GM19193 (cell line): ENCODE results near the gene RNASEH2A.
A peak's percentile ranks its signal among the peaks of the same experiment; 100 is the strongest.

Experiments used
- POLR2A ChIP-seq: IDR thresholded peaks from 4 replicates; pipeline ENCODE4 v1.6.1; 2011; ENCODE audit not compliant: insufficient read depth, insufficient read length; ENCODE audit errors: extremely low read depth

RNASEH2A gene

DNA sequence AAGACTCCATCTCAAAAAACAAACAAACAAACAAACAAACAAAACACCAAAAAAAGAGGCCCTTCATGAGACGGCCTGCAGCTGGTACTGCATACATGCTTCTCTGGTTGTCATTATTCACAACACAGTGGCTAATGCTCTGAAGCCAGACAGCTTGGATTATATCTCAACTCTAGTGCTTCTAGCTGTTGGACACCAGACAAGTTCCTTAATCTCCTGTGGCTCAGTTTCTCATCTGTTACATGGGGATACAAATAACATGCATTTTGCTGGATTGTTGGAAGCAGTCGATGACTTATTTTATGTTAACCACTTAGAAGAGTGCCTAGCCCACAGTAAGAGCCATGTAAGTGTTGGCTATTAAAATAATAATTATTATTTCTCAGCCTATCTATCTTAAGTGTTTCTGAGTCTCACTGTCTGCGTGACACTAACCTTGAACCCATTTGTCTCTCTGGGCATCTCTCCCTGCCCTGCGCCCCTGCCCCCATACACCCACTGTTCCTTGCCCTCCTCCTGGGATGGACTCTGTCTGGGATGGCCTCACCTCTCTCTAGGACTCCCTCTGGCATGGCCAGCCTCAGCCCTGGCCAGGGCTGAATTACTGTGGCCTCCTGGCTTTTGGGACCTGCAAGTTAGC, 18.2 kb upstream of the RNASEH2A start:
- no peak for TF ChIP-seq POLR2A

DNA sequence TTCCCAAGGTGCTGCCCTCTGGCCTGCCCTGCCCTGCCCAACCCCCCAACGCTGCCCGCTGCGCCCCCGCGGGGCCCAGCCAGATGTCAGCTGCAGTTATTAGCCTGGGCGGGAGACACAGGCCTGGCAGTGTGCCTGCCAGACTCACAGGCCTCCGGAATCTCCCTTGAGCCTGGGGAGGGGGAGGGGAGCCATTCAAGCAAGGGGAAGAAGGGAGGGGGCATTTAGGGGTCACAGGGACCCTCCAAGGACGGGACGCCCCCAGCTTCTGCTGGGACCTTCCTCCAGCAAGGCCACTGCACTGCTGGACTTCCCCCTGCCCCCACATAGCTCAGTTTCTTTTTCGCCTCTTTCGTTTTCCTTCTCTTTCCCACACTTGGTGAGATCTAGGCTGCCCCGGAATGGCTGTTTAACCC, 17.7 kb upstream of the RNASEH2A start:
- TF ChIP-seq POLR2A = peak; percentile 28

DNA sequence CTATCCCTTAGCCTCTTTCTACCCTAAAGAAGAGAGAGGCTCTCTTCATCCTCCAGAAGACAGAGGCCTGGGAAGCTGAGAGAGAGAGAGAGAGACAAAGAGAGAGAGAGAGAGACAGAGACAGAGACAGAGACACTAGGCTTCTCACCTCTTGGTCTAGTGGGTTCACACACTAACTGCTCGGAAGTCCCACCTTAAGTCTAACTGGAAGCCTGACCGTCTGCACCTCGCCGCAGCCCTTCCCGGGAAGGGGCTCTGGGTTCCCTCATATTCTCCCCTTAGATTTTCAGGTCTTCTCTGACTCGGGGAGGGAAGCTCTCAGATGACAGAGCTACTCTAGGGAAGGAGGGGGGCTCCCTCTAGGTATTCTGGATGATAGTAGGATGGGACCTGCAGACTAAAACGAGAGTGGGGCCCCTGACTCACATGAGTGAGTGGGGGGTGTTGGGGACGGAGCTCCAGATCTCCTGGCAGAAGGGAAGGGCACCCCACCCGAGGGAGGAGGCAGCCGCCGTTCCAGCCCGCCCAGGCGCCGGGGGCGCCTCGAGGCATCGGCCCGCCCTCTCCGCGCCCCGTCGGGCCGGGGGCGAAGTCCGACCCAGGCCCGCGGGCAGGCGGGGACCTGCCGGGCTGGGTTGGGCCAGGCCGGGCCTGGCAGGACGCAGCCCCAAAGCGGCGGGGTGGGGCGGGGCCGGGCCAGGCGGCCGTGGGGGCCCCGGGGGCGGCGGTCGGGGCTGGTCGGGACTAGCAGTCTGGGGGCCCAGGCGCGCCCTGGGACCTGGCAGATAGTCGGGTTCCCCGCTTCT, 17.1 kb upstream of the RNASEH2A start:
- TF ChIP-seq POLR2A = peak; percentile 56

DNA sequence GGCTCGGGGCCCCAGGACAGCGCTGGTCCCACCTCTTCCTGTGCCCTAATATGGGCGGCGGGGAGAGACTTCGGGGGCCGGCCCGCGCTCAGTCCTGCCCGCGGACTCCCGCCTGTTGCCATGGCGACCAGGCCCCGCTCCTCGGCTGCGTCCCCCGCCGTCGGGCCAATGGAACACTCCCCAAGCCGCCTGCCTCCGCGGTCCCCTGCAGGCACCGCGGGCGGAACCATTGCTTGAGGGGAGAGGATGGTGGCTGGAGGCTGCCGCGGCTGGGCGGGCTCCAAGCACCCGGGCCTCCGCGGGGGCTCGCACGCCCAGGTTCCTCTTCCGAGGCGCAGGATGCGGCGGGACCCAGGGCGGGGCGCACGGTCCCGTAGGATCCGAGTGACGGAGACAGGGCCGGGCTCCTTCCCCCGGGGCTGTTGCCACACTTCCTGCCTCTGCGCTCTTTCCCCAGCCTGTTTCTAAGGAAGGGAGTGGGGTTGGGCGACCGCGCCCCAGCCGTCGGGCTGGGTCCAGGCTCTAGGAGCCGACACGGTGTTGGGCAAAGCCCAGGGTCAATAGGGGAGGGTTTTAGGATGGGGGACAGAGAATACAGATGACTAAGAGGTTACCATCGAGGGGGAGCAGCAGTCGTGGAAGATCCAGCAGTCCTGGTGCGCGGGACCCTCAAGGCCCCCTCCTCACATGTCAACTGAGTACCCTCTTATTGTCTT, 16.3 kb upstream of the RNASEH2A start:
- peak; percentile 55 for TF ChIP-seq POLR2A

DNA sequence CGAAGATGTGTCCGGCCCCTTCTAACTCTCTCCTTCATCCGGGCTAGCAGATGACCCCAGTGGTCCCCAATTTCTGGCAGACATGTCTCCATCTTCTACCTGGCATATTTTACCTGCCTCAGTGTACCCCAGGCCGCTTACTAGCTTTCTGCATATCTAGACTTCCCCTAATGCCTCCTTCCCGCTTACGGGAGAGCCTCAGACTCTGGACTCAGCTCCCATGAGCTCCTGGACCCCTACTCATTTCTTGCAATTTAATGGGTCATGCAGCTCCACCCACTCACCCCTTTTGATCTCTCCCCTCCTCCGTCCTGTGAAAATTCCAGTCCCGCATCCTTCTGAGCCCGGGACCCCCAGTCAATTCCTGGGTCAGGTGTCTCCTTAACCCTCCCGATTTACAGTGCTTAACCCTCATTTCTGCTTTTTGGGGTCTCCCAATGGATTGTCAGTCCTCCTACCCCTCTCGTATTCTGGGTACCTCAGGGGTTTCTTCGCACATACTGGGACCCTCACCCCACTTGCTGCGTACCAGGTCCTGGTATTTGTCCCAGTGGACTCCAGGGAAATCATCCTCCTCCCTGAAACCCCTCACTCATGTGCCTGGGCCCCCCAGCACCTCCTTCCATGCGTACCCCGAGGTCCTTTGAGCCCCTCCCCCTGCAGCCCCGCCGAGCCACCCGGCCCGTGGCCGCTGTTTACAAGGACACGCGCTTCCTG, 15.6 kb upstream of the RNASEH2A start:
- TF ChIP-seq POLR2A = no peak

DNA sequence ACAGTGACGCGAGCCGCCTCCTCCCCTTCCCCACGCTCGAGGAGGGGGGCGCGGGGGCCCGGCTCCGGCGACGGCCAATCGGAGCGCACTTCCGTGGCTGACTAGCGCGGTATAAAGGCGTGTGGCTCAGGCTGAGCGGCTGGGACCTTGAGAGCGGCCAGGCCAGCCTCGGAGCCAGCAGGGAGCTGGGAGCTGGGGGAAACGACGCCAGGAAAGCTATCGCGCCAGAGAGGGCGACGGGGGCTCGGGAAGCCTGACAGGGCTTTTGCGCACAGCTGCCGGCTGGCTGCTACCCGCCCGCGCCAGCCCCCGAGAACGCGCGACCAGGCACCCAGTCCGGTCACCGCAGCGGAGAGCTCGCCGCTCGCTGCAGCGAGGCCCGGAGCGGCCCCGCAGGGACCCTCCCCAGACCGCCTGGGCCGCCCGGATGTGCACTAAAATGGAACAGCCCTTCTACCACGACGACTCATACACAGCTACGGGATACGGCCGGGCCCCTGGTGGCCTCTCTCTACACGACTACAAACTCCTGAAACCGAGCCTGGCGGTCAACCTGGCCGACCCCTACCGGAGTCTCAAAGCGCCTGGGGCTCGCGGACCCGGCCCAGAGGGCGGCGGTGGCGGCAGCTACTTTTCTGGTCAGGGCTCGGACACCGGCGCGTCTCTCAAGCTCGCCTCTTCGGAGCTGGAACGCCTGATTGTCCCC, 14.9 kb upstream of the RNASEH2A start, which contains the start of gene JUNB:
Gene JUNB, plus strand, starts transcription at position 142 of the 706 bp plus-strand sequence. Its CDS starts 286 bp downstream, at position 428.
- TF ChIP-seq POLR2A = peak; percentile 100

DNA sequence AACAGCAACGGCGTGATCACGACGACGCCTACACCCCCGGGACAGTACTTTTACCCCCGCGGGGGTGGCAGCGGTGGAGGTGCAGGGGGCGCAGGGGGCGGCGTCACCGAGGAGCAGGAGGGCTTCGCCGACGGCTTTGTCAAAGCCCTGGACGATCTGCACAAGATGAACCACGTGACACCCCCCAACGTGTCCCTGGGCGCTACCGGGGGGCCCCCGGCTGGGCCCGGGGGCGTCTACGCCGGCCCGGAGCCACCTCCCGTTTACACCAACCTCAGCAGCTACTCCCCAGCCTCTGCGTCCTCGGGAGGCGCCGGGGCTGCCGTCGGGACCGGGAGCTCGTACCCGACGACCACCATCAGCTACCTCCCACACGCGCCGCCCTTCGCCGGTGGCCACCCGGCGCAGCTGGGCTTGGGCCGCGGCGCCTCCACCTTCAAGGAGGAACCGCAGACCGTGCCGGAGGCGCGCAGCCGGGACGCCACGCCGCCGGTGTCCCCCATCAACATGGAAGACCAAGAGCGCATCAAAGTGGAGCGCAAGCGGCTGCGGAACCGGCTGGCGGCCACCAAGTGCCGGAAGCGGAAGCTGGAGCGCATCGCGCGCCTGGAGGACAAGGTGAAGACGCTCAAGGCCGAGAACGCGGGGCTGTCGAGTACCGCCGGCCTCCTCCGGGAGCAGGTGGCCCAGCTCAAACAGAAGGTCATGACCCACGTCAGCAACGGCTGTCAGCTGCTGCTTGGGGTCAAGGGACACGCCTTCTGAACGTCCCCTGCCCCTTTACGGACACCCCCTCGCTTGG, 14.1 kb upstream of the RNASEH2A start:
- TF ChIP-seq POLR2A = peak; percentile 60

DNA sequence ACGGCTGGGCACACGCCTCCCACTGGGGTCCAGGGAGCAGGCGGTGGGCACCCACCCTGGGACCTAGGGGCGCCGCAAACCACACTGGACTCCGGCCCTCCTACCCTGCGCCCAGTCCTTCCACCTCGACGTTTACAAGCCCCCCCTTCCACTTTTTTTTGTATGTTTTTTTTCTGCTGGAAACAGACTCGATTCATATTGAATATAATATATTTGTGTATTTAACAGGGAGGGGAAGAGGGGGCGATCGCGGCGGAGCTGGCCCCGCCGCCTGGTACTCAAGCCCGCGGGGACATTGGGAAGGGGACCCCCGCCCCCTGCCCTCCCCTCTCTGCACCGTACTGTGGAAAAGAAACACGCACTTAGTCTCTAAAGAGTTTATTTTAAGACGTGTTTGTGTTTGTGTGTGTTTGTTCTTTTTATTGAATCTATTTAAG, 13.5 kb upstream of the RNASEH2A start:
- no peak for TF ChIP-seq POLR2A

DNA sequence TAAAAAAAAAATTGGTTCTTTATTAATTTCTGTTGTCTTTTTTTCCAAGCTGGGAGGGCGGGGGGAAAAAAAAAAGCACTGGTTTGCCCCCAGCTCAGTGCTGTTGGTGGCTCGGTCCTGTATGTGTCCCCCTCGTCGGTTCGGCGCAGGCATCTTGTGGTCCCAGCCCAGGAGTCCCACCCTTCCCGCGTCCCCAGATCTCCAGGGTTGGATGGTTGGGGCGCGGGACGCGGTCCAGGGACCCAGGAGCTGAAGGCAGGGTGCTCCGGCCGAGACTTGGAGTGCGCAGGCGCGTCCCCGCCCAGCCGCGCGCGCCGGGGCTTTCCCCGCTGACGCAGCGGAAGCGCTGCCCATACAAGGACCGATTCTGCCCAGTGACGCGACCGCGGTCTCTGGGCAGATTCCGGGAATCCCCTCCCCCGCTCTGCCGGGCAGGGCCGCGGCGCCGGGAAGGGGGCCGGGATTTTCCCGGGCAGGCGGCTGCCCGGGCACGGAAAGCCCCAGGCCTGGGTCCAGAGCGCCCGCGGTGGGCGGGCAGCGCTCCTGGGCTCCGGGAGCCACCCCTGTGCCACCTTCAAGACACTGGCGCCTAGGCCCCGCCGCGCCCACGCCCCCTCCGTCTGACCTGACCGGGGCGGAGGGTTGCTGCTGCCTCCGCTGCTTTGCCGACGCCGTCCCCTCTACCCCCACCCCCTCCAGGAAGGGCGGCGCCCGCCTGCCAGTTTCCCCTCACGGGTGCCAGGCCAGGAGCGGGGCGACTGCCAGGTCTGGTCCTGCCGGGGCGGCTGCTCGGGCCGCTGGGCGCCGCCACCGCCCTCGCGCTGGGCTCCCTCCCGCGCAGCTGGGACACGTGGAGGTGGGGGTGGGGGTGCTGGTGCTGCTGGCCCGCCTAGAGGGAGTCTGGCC, 12.8 kb upstream of the RNASEH2A start:
- TF ChIP-seq POLR2A = peak; percentile 84

DNA sequence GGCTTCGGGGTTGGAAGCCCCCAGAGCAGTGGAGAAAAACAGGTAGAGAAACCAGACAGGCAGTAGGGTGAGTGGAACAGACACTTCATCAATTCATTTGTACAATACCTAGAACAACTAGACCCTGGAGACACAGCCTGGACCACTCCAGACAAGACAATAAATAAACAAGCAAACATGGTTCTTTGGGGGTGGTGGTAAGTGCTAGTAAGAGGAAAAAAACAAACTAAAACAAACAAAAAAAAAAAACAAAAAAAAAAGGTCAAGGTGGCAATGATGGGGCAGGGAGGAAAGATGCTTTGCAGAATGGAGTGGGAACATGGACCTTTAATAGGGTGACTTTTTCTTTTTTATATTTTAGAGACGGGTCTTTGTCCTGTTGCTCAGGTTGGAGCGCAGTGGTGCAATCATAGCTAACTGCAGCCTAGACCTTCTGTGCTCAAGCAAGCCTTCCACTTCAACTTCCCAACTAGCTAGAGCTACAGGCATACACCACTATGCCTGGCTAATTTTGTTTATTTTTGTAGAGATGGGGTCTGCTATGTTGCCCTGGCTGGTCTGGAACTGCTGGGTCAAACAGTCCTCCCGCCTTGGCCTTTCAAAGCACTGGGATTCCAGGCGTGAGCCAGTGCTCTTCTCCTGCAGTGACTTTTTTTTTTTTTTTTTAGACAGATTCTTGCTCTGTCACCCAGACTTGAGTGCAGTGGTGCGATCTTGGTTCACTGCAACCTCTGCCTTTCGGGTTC, 12.0 kb upstream of the RNASEH2A start:
- no peak for TF ChIP-seq POLR2A

DNA sequence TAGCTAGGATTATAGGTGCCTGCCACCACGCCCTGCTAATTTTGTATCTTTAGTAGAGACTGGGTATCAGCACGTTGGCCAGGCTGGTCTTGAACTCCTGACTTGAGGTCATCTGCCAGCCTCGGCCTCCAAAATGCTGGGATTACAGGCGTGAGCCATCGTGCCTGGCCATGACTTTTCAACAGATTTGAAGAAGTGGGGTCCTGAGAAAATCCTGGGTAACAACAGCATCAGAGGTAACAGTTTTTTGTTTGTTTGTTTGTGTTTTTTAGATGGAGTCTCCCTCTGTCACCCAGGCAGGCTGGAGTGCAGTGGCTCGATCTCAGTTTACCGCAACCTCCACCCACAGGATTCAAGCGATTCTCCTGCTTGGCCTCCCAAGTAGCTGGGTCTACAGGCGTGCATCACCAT, 11.4 kb upstream of the RNASEH2A start:
- TF ChIP-seq POLR2A = no peak
